WTC11 (cell line): Measurements from ENCODE around the gene CADM2.

Experiments
- CTCF ChIP-seq: fragments of 200-600 bp; IDR thresholded peaks from 2 replicates; pipeline ENCODE4 v1.8.0; 2022; ENCODE audit warnings: antibody characterized with exemption
- FOXK1 ChIP-seq: sonication (generic); formaldehyde crosslinking; IDR thresholded peaks from 2 replicates; pipeline ENCODE4 v1.8.0; 2022; ENCODE audit warnings: mild to moderate bottlenecking, moderate library complexity, missing genetic modification reagents
- GABPB1 ChIP-seq: sonication (generic); formaldehyde crosslinking; IDR thresholded peaks from 2 replicates; pipeline ENCODE4 v1.8.1; 2023; ENCODE audit warnings: mild to moderate bottlenecking, missing genetic modification reagents
- KAT7 ChIP-seq: sonication (generic); formaldehyde crosslinking; IDR thresholded peaks from 2 replicates; pipeline ENCODE4 v1.8.1; 2023; ENCODE audit warnings: missing genetic modification reagents, mild to moderate bottlenecking, borderline replicate concordance
- SOX15 ChIP-seq: fragments of 250-450 bp; sonication (Bioruptor Pico); IDR thresholded peaks from 2 replicates; pipeline ENCODE4 v1.9.0; 2021; ENCODE audit warnings: mild to moderate bottlenecking
- TEAD4 ChIP-seq: sonication (generic); formaldehyde crosslinking; IDR thresholded peaks from 2 replicates; pipeline ENCODE4 v1.8.0; 2022; ENCODE audit warnings: mild to moderate bottlenecking, missing genetic modification reagents

GRCh38 chr3:85090495-85090894 lies 131.7 kb downstream of the CADM2 start:
- TF ChIP-seq CTCF: no peak
- no peak for TF ChIP-seq GABPB1 (CRISPR knock-in tag)
- no peak for TF ChIP-seq FOXK1 (CRISPR knock-in tag)
- no peak for TF ChIP-seq TEAD4
- TF ChIP-seq KAT7 (CRISPR knock-in tag): no peak
- TF ChIP-seq SOX15 (CRISPR knock-in tag): no peak
